ENCODE measurements around the gene OPCML. TPM values are rescaled to one million over a fixed set of nuclear protein-coding genes. Genes with fewer than 3 reads are reported as not detected.

The OPCML gene
- polyA plus RNA-seq, 3 donors, result not detected

DNA sequence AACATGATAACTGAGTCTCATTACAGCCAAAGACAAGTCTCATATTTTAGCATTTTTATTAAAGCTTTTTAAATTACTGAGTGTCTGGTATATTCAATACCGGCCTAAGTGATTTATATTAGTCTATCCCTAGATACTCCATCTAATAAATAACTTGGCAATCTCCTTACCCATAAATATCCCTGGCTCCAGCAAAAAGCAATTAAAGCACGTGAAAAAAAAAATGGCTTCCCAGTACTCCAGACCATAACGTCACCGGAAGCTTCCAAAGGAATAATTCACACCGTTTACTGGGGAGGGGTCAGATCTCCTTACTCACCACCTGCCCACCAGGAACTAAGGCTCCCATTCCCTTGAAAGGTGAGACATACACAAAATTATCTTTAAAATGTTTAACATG, 988.3 kb downstream of the OPCML start:
- H3K36me3 Mint-ChIP-seq, result no peaks in the 10 kb centered on the region
- no peak for DNase-seq
- no peak overlapping the region for H3K9ac ChIP-seq (ENCODE audit: insufficient read depth, low read length, poor library complexity, severe bottlenecking)
- H4K20me1 ChIP-seq (ENCODE audit: insufficient read depth, low read length), result no peaks in the 10 kb centered on the region
- no peaks in the 10 kb centered on the region for H3K27me3 ChIP-seq (ENCODE audit: control insufficient read depth in 2 of 2, insufficient read depth in 2 of 2, low read length in 2 of 2)
- no peak overlapping the region for H3K27ac ChIP-seq (ENCODE audit: low read depth in 1 of 2, low read length in 2 of 2)
- H3K79me2 ChIP-seq (ENCODE audit: insufficient read depth, low read length), result no peaks in the 10 kb centered on the region
- H3K4me3 ChIP-seq (replicated peaks in 1 of 3; ENCODE audit: low read depth in 2 of 3, low read length in 3 of 3), result no peak overlapping the region
- H3K9me3 ChIP-seq (replicated peaks in 1 of 2; ENCODE audit: control insufficient read depth in 1 of 2, insufficient read depth in 1 of 2, low read length in 2 of 2), result peaks cover 3 to 12% of the 10 kb centered on the region in 2 donors
- WGBS (ENCODE audit: insufficient coverage), result 73% methylated on average over 2 of the region's 5 CpGs
- peaks cover 2 to 5% (median 3%) of the 10 kb centered on the region in 7 donors for H3K9me3 Mint-ChIP-seq
- no peak overlapping the region for H3K4me3 Mint-ChIP-seq
- no peak overlapping the region for H3K4me2 ChIP-seq (replicated peaks; ENCODE audit: extremely low read depth, low read length, poor library complexity, severe bottlenecking)
- no peaks in the 10 kb centered on the region for H3K27me3 Mint-ChIP-seq (ENCODE audit: low read depth in 3 of 3)
- H3K4me1 Mint-ChIP-seq, result no peaks in the 10 kb centered on the region
- no peaks in the 10 kb centered on the region for H3K36me3 ChIP-seq (replicated peaks in 1 of 2; ENCODE audit: control insufficient read depth in 1 of 2, insufficient read depth in 2 of 2, low read length in 2 of 2)
- H3K4me1 ChIP-seq (ENCODE audit: control insufficient read depth in 1 of 2, insufficient read depth in 2 of 2, low read length in 2 of 2), result peaks cover 0 to 15% of the 10 kb centered on the region in 2 donors
- TF ChIP-seq, protein P1, sequence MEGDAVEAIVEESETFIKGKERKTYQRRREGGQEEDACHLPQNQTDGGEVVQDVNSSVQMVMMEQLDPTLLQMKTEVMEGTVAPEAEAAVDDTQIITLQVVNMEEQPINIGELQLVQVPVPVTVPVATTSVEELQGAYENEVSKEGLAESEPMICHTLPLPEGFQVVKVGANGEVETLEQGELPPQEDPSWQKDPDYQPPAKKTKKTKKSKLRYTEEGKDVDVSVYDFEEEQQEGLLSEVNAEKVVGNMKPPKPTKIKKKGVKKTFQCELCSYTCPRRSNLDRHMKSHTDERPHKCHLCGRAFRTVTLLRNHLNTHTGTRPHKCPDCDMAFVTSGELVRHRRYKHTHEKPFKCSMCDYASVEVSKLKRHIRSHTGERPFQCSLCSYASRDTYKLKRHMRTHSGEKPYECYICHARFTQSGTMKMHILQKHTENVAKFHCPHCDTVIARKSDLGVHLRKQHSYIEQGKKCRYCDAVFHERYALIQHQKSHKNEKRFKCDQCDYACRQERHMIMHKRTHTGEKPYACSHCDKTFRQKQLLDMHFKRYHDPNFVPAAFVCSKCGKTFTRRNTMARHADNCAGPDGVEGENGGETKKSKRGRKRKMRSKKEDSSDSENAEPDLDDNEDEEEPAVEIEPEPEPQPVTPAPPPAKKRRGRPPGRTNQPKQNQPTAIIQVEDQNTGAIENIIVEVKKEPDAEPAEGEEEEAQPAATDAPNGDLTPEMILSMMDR (IDR thresholded peaks at IDR 0.05), result no peak
- H2AFZ ChIP-seq (ENCODE audit: insufficient read depth, low read depth, low read length, poor library complexity, severe bottlenecking), result no peak overlapping the region
- intact Hi-C loops (cut with micrococcal nuclease), result no loop called here
- H3K27ac Mint-ChIP-seq, result no peak overlapping the region

DNA sequence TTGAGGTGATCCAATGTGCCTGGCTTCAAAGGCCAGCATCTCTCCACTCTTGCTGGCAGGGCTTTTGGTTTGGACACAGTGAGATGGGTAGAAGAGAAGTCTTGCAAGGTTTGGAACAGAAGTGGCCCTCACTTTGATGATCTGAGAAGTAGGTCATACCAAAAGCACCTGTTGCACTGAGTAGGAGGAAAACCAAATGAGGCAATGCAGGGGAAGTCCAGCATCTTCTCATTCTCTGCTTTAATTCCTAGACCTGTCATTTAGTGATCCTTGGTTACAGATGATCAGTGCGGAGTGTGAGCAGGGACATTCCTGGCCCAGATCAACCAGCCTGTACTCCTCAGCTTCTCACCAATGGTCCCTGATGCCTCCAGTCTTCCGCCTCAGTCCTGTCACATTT, 990.5 kb downstream of the OPCML start:
- Histone ChIP-seq H3K27ac (ENCODE audit: low read depth in 1 of 2, low read length in 2 of 2) (no peak overlapping the region), H3K27me3 (ENCODE audit: control insufficient read depth in 2 of 2, insufficient read depth in 2 of 2, low read length in 2 of 2) (no peaks in the 10 kb centered on the region), H3K4me1 (ENCODE audit: control insufficient read depth in 1 of 2, insufficient read depth in 2 of 2, low read length in 2 of 2) (peaks cover 0 to 15% of the 10 kb centered on the region in 2 donors), H3K9ac (ENCODE audit: insufficient read depth, low read length, poor library complexity, severe bottlenecking) (no peak overlapping the region), H3K36me3 (replicated peaks in 1 of 2; ENCODE audit: control insufficient read depth in 1 of 2, insufficient read depth in 2 of 2, low read length in 2 of 2) (no peaks in the 10 kb centered on the region), H3K4me2 (replicated peaks; ENCODE audit: extremely low read depth, low read length, poor library complexity, severe bottlenecking) (no peak overlapping the region), H3K9me3 (replicated peaks in 1 of 2; ENCODE audit: control insufficient read depth in 1 of 2, insufficient read depth in 1 of 2, low read length in 2 of 2) (peaks cover 3 to 5% of the 10 kb centered on the region in 2 donors), H3K4me3 (replicated peaks in 1 of 3; ENCODE audit: low read depth in 2 of 3, low read length in 3 of 3) (no peak overlapping the region), H4K20me1 (ENCODE audit: insufficient read depth, low read length) (no peaks in the 10 kb centered on the region), H2AFZ (ENCODE audit: insufficient read depth, low read depth, low read length, poor library complexity, severe bottlenecking) (no peak overlapping the region), H3K79me2 (ENCODE audit: insufficient read depth, low read length) (no peaks in the 10 kb centered on the region)
- Mint-ChIP-seq H3K27me3 (ENCODE audit: low read depth in 3 of 3) (no peaks in the 10 kb centered on the region), H3K9me3 (peaks cover 0 to 3% (median 2%) of the 10 kb centered on the region in 7 donors), H3K36me3 (no peaks in the 10 kb centered on the region), H3K4me3 (no peak overlapping the region), H3K4me1 (no peaks in the 10 kb centered on the region), H3K27ac (no peak overlapping the region)
- TF ChIP-seq, protein P1 (IDR thresholded peaks at IDR 0.05), result no peak
- DNase-seq, result no peak
- intact Hi-C loops (cut with micrococcal nuclease), result no loop called here
- 100% methylated on average over 1 of the region's 2 CpGs for WGBS (ENCODE audit: insufficient coverage)
